ENCODE results near the gene MON1B.

- TF ChIP-seq CTCF (IDR thresholded peaks at IDR 0.05) (no peak), POLR2A (IDR thresholded peaks at IDR 0.05) (no peak)
Observed at GRCh38 chr16:77220427-77220826, 29.4 kb downstream of the MON1B start.
